Sigmoid colon (tissue), 4 donors: ENCODE measurements around the gene EDARADD.

Experiments
- CTCF ChIP-seq, 4 experiments: fragments of 450-650 bp in 3 of 4; fragments of 200-600 bp in 1 of 4; IDR thresholded peaks; one replicate each; pipeline ENCODE4 v1.5.1; 2016 to 2019; ENCODE audit warnings: antibody characterized with exemption in 4 of 4, mild to moderate bottlenecking in 3 of 4, moderate library complexity in 2 of 4
- POLR2A ChIP-seq, 2 donors: fragments of 450-650 bp; IDR thresholded peaks; one replicate each; pipeline ENCODE4 v1.6.1; 2016; ENCODE audit warnings: antibody characterized with exemption in 2 of 2, mild to moderate bottlenecking in 2 of 2, moderate library complexity in 2 of 2
- POLR2AphosphoS5 ChIP-seq, 4 donors: sonication (generic); formaldehyde crosslinking; IDR thresholded peaks; one replicate each; pipeline ENCODE4 v1.6.1; 2017; ENCODE audit warnings: antibody characterized with exemption in 4 of 4

GRCh38 chr1:236532850-236533249 lies 138.8 kb downstream of the EDARADD start:
- TF ChIP-seq CTCF (IDR thresholded peaks at IDR 0.05) (no peak), POLR2A (IDR thresholded peaks at IDR 0.05) (no peak), POLR2AphosphoS5 (IDR thresholded peaks at IDR 0.05) (no peak)
